Caki2 (cell line): Measurements from ENCODE around the gene CACNB1. TPM values are rescaled to one million over a fixed set of nuclear protein-coding genes. Genes with fewer than 3 reads are reported as not detected.

Experiments
- DNase-seq: peaks from one replicate; pipeline ENCODE4 v3.0.0-alpha.2; 2015; ENCODE audit warnings: low read depth
- in situ Hi-C: cut with HindIII; loops from 2 replicates; pipeline ENCODE4 v1.10.0; 2016; ENCODE audit warnings: low sequenced_read_pairs, low pct_unique_long_range_greater_than_20kb, mixed read lengths
- total RNA-seq: library from RNA; depleted of rRNA; stranded (reverse); fragments of >200 nt; shearing (Covaris generic); gene quantifications from 2 replicates; pipeline ENCODE4 v1.2.3, GENCODE V29; 2014; ENCODE audit warnings: low replicate concordance

CACNB1 gene
- total RNA-seq, 1 experiment from 2014 or later: 3.4 TPM

DNA sequence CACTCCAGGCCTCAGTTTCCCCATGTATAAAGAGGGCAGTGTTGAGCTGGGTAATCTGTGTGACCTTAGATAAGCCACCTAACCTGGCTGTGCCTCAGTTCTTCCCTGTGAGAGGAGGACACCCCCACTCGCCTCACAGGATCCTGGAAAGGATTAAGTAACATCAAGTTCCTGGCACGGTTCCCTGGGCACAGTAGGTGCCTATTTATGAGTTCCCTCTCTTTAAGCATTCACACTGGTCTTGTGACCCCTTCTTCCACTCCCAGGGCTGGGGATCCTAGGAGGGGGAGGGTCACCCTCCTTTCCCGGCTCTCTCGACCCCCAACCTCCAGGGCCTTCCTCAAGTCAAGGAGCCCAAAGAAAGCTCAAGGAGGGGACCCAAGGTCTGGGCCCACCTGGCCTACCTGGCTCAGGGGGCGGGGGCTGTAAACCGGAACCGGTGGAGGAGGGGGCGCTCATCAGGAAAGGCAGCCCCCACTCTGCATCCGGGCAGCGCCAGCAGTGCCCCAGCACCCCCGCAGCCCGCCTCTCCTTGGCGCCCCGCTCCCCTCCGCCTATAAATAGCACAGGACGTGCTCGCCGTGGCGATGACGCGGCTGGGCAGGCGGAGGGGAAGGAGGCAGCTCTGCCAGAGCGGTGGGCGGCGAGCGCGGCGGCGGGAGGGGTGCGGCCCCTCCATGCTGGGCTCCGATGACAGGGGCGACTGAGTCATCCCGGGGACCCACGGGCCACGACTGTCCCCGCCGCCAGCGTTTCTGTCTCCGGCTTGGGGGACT lies 12.0 kb upstream of the CACNB1 start:
- in situ Hi-C loops: no loop called here
- no peak for DNase-seq

DNA sequence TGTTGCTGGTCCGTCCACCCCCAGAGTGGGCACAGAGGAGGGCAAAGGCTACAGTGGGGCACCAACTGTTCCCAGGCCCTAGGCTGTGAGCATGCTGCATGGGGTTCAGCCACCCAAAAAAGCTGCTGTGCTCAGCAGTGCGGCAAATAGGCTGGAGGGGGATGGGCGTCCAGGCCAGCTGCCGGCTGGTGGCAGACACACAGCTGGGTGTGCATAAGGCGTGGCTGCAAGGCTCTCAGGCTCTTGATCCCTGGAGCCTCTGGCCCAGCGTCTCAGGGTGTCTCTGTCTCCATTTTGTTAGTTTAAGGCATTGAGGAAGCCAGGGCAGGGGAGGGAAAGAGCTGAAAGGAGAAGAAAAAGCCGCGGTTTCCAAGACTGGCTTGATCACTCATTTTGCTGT lies 11.4 kb upstream of the CACNB1 start:
- in situ Hi-C loops: no loop called here
- no peak for DNase-seq

- in situ Hi-C loops: no loop called here
- DNase-seq: no peak
These were observed 10.7 kb upstream of the CACNB1 start for GRCh38 chr17:39208136-39208535.

DNA sequence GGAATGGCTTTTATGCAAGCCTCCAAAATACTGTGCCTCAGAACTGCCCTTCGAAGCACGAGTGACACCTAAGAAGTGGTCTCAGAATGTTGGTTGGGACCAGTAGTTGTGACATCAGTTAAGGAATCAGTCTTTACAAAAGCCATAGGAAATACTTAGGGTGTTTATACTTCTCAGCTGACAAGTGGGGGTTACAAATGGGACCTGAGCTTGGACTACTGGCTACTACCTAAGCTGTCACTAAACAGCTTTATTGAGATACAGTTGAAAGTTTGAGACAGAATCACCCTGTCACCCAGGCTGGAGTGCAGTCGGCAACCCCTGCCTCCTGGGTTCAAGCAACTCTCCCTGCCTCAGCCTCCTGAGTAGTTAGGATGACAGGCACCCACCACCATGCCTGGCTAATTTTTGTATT lies 7.7 kb upstream of the CACNB1 start:
- in situ Hi-C loops: no loop called here
- DNase-seq: no peak

DNA sequence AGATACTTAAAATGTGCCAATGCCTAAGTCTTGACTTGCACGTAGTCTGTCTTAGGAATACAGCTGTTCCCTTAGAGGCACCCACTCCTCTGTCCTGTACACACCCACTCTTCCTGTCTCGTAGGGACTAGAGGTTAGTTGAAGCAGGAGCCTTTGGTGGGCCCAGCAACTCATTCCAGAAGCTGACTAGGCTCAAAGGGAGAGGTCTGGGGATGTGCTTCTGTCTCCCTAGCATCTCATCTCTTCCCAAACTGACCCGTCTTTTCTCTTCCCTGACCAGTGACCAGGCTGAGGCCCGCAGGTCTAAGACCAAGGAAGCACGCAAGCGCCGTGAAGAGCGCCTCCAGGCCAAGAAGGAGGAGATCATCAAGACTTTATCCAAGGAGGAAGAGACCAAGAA lies 6.8 kb upstream of the CACNB1 start:
- DNase-seq: no peak
- in situ Hi-C loops: no loop called here

- DNase-seq: no peak
- in situ Hi-C loops: no loop called here
These were observed 3.6 kb upstream of the CACNB1 start for GRCh38 chr17:39200957-39201510.

- DNase-seq: no peak
- in situ Hi-C loops: no loop called here
These were observed 2.8 kb upstream of the CACNB1 start, which contains the start of gene RPL19 for GRCh38 chr17:39200070-39200879. Gene RPL19 (plus strand): TSS chr17:39200283. CDS start chr17:39200345, 62 bp downstream.

DNA sequence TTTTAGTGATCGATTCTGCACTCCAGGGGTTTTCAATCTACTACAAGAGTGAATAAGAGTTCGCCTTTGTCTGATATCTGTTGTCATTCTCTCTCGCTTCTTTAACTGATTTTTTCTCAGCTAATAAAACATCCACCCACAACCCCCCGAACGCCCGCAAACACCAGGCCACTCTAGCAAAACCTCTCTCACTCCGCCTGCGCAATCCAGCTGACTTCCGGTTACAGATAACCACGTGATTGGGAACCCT lies 2.3 kb upstream of the CACNB1 start:
- DNase-seq: peak; percentile 93
- in situ Hi-C loops: no loop called here

DNA sequence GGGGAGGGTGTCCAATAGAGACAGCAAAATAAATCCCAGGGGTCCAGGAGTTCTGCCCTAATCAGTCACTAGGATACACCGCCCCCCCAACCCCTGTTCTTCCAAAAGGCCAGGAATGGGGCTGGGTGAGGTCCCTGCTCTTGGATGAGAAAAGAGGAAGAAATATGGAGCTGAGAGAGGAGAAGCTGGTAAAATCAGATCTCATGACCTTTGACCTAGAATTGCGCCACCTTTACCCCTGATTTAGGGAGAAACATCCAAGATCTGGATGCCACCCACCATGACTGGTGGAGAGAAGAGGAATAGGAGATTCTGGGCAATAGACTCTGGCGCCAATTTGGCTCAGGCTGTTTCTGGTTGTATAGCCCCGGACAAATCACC lies 707 bp upstream of the CACNB1 start:
- no peak for DNase-seq
- in situ Hi-C loops: no loop called here

- in situ Hi-C loops: no loop called here
These were observed 619 bp downstream of the CACNB1 start for GRCh38 chr17:39196808-39197291.

GRCh38 chr17:39196241-39196807 lies 1.1 kb downstream of the CACNB1 start:
- DNase-seq: no peak
- in situ Hi-C loops: no loop called here

More at GRCh38 chr17:39196808-39197291, 619 bp downstream of the CACNB1 start:
- DNase-seq: no peak

- in situ Hi-C loops: no loop called here
- no peak for DNase-seq
These were observed 1.8 kb downstream of the CACNB1 start for GRCh38 chr17:39195568-39196160.

GRCh38 chr17:39194985-39195524 lies 2.4 kb downstream of the CACNB1 start:
- in situ Hi-C loops: no loop called here
- no peak for DNase-seq

DNA sequence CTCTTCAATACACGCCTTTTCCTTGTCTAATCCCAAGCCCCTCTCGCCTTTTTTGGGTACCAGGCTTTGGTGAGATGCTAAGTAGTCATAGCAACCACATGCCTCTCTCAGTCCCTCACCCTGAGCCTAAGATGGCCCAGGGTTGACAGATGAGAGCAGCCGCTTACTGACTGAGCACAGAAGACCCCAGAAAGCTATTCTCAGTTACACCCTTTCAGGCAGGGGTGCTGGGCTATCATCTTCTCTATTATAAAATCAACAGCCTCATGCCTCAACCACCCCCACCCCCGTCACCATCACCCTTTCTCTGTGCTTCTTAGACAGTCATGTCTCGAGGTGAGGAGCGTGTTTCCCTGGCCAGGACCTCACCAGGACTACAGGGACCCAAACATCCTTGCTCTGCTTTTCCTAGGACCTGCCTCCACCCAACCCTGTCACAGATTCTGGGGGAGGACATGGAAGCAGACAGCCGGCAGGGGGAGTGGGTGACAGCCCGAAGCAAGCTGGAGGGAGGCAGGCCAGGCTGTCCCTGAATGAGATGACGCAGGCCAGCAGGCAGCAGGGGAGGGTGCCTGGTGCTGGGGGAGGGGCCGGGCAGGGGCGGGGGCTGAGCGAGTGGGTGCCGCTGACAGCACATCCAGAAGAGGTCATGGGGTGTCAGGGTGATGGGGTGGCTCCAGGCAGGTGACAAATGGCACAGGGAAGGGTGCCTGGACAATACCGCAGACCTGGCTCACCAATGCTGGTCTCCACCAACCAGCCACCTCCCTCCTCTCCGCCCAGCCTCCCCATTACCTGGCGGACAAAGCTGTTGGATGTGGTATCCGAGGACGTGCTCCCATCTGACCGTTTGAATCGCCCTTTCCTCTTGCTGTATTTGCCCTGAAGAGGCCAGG lies 3.1 kb downstream of the CACNB1 start:
- no peak for DNase-seq
- in situ Hi-C loops: no loop called here

DNA sequence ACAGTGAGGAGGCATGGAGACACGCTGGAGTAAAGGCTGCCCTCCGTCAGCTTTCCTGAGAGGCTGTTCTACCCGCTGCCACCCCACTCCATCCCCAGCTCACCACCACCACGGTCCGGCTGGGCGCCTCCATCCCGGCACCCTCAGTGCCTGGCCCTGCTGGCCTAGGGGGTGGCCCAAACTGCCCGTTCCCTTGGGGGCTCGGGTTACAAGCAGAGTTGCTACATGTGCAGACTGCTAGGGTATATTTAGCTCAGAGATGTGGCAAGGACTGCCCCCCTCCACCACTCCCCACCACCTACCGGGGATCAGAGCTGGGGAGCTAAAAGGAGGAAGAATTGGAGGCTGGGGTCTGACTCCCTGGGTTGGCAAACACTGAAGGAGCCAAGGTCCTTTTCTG lies 4.1 kb downstream of the CACNB1 start:
- in situ Hi-C loops: no loop called here

DNA sequence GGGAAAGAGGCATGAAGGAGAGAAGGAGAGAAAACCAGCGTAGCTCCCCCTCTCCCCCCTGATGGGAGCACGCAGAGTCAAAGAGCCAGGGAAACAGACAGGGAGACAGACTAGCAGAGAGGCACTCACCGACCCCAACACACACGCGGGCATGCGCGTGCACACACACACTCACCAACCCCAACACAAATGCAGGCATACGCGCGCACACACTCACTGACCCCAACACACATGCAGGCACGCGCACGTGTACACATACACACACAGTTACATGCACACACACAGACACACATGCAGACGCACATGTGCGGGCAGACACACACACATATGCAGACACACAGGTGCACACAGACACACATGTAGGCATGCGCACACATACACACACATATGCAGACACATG lies 4.6 kb downstream of the CACNB1 start:
- in situ Hi-C loops: no loop called here
- no peak for DNase-seq

More for the DNA sequence above, 4.1 kb downstream of the CACNB1 start:
- no peak for DNase-seq

DNA sequence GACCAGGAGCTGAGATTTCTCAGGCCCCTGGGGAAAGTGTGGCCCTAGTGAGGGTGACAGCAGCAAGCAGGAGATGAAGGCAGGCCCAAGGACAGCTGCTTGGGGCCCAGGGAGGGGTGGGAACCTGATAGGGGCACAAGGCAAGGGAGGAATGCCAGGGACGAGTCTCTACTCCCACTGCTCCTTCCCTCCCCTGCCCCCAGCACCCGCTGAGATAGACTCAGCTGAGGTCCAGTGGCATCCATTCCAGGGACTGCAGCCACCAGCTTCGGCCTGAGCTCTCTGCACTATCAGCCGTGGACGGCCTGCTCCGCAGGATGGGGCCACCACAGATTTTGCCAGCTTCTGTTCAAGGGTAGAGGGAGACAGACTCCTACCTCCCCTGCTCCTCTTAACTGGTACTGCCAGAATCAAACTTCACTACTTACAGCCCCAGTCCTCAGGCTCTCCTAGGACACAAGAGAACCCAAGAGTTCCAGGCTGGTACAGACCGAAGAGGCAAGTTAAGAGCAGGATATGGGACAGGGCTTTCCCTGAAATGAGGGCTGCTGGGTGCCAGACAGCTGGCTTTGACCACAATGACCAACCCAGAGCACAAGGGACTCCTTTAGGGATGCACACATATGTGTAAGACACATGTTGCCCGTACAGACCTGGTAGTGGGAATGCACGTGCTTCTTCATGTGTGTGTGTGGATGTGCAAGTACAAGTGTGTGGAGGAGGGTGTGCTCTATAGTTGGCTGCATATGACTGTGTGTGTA lies 5.5 kb downstream of the CACNB1 start:
- in situ Hi-C loops: no loop called here
- DNase-seq: no peak
